ENCODE measurements around the gene URM1. TPM values are rescaled to one million over a fixed set of nuclear protein-coding genes. Genes with fewer than 3 reads are reported as not detected.
A peak's percentile ranks its signal among the peaks of the same experiment; 100 is the strongest.
"Not testable (repeated sequence)": the region's sequence is repeated elsewhere in the genome, so short reads cannot be mapped to it uniquely, and the experiment has no call there.

URM1 gene
- total RNA-seq, 2 experiments from 2014 or later, result 28.4 to 28.8 TPM

GRCh38 chr9:128422783-128423150, 51.6 kb downstream of the URM1 start:
- Histone ChIP-seq H3K9me3 (ENCODE audit: control insufficient read depth in 1 of 2, insufficient read depth in 1 of 2, low read length in 2 of 2) (no peaks in the 10 kb centered on the region), H3K4me3 (ENCODE audit: low read length) (no peak overlapping the region), H3K36me3 (ENCODE audit: insufficient read depth, low read length) (no peaks in the 10 kb centered on the region), H3K27ac (ENCODE audit: low read depth in 1 of 2, low read length in 2 of 2) (no peak overlapping the region), H3K27me3 (ENCODE audit: control insufficient read depth in 1 of 2, insufficient read depth in 2 of 2, low read length in 2 of 2) (peaks cover 11 to 14% of the 10 kb centered on the region in 2 experiments), H3K4me1 (ENCODE audit: insufficient read depth, low read length) (peaks cover 25% of the 10 kb centered on the region)
- no peaks in the 10 kb centered on the region for H3K9me3 Mint-ChIP-seq
- peak overlapping the region; percentile 80 for H3K4me3 Mint-ChIP-seq
- H3K36me3 Mint-ChIP-seq (ENCODE audit: low read depth), result no peaks in the 10 kb centered on the region
- peaks cover 12% of the 10 kb centered on the region for H3K4me1 Mint-ChIP-seq (ENCODE audit: low read depth)
- intact Hi-C loops (cut with DNase I, micrococcal nuclease), result no loop called here
- CTCF ChIA-PET, result interaction anchor here (0.6 kb wide), 1 partner anchor 1634 kb away, joined by 4 read pairs; no protein-coding TSS in a partner anchor
- TF ChIP-seq, protein P1, sequence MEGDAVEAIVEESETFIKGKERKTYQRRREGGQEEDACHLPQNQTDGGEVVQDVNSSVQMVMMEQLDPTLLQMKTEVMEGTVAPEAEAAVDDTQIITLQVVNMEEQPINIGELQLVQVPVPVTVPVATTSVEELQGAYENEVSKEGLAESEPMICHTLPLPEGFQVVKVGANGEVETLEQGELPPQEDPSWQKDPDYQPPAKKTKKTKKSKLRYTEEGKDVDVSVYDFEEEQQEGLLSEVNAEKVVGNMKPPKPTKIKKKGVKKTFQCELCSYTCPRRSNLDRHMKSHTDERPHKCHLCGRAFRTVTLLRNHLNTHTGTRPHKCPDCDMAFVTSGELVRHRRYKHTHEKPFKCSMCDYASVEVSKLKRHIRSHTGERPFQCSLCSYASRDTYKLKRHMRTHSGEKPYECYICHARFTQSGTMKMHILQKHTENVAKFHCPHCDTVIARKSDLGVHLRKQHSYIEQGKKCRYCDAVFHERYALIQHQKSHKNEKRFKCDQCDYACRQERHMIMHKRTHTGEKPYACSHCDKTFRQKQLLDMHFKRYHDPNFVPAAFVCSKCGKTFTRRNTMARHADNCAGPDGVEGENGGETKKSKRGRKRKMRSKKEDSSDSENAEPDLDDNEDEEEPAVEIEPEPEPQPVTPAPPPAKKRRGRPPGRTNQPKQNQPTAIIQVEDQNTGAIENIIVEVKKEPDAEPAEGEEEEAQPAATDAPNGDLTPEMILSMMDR (IDR thresholded peaks at IDR 0.05), result no peak
- no peak overlapping the region for H3K27ac Mint-ChIP-seq
- peaks cover 14% of the 10 kb centered on the region for H3K27me3 Mint-ChIP-seq
- ATAC-seq (ENCODE audit: poor library complexity), result no peak
- no peak for DNase-seq
- POLR2A ChIA-PET, result no interaction called here

GRCh38 chr9:128423356-128423755, 52.2 kb downstream of the URM1 start:
- peaks cover 11 to 12% of the 10 kb centered on the region in 2 experiments for H3K27me3 ChIP-seq (ENCODE audit: control insufficient read depth in 1 of 2, insufficient read depth in 2 of 2, low read length in 2 of 2)
- CTCF ChIA-PET; H3K36me3 ChIP-seq (ENCODE audit: insufficient read depth, low read length); H3K4me3 ChIP-seq (ENCODE audit: low read length); H3K27ac Mint-ChIP-seq; intact Hi-C loops (cut with DNase I, micrococcal nuclease); H3K36me3 Mint-ChIP-seq (ENCODE audit: low read depth); ATAC-seq (ENCODE audit: poor library complexity); DNase-seq; H3K9me3 ChIP-seq (ENCODE audit: control insufficient read depth in 1 of 2, insufficient read depth in 1 of 2, low read length in 2 of 2); H3K27ac ChIP-seq (ENCODE audit: low read depth in 1 of 2, low read length in 2 of 2); H3K4me3 Mint-ChIP-seq; H3K9me3 Mint-ChIP-seq; POLR2A ChIA-PET: not testable (repeated sequence)
- peaks cover 25% of the 10 kb centered on the region for H3K4me1 ChIP-seq (ENCODE audit: insufficient read depth, low read length)
- Mint-ChIP-seq H3K4me1 (ENCODE audit: low read depth) (peaks cover 12% of the 10 kb centered on the region), H3K27me3 (peaks cover 14% of the 10 kb centered on the region)

DNA sequence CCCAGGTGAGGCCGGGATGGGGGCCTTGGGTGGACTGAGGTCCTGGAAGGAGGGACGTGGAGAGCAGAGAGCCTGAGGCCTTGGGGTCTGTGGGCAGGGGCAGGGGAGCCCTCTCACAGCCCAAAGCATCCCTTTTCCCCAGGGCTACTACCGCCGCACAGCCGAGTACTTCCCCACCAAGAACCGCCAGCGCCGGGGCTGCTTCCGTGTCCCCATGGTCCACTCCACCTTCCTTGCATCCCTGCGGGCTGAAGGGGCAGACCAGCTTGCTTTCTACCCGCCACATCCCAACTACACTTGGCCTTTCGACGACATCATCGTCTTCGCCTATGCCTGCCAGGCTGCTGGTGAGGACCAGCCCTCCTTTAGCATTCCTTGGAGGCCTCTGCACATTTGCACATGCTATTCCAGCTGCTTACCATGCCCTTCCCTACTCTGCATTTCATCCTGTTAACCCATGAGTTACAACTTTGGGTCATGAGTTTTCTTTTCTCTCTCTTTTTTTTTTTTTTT, 53.1 kb downstream of the URM1 start:
- no peak overlapping the region for H3K4me3 Mint-ChIP-seq
- H3K4me1 ChIP-seq (ENCODE audit: insufficient read depth, low read length), result peaks cover 19% of the 10 kb centered on the region
- H3K4me1 Mint-ChIP-seq (ENCODE audit: low read depth), result peaks cover 7% of the 10 kb centered on the region
- ChIA-PET CTCF (no interaction called here), POLR2A (no interaction called here)
- H3K27ac Mint-ChIP-seq, result no peak overlapping the region
- H3K9me3 Mint-ChIP-seq, result no peaks in the 10 kb centered on the region
- peaks cover 3% of the 10 kb centered on the region in 2 experiments for H3K27me3 ChIP-seq (ENCODE audit: control insufficient read depth in 1 of 2, insufficient read depth in 2 of 2, low read length in 2 of 2)
- H3K27me3 Mint-ChIP-seq, result peaks cover 7% of the 10 kb centered on the region
- intact Hi-C loops (cut with DNase I, micrococcal nuclease), result no loop called here
- H3K9me3 ChIP-seq (ENCODE audit: control insufficient read depth in 1 of 2, insufficient read depth in 1 of 2, low read length in 2 of 2), result no peaks in the 10 kb centered on the region
- TF ChIP-seq, protein P1 (IDR thresholded peaks at IDR 0.05), result no peak
- H3K36me3 Mint-ChIP-seq (ENCODE audit: low read depth), result no peaks in the 10 kb centered on the region
- H3K27ac ChIP-seq (ENCODE audit: low read depth in 1 of 2, low read length in 2 of 2), result no peak overlapping the region
- no peak for DNase-seq
- H3K36me3 ChIP-seq (ENCODE audit: insufficient read depth, low read length), result no peaks in the 10 kb centered on the region
- no peak overlapping the region for H3K4me3 ChIP-seq (ENCODE audit: low read length)
- ATAC-seq (ENCODE audit: poor library complexity), result no peak

All from CD4-positive, alpha-beta T cell (primary cell).